Vagina (tissue), 2 donors: ENCODE results near the gene KDM4C. TPM values are rescaled to one million over a fixed set of nuclear protein-coding genes. Genes with fewer than 3 reads are reported as not detected.

Experiments used
- DNase-seq, 2 donors: peaks; one replicate each; pipeline ENCODE4 v3.0.0-alpha.2; 2017; ENCODE audit errors: extremely low spot score in 2 of 2
- H3K27ac ChIP-seq: fragments of 200-600 bp; sonication (generic); one replicate; pipeline ENCODE4 v1.5.1; 2019
- H3K27me3 ChIP-seq: fragments of 200-600 bp; sonication (generic); one replicate; pipeline ENCODE4 v1.5.1; 2019
- H3K36me3 ChIP-seq, 2 donors: fragments of 200-600 bp; sonication (generic); one replicate each; pipeline ENCODE4 v1.5.1; 2017 to 2019
- H3K4me1 ChIP-seq: fragments of 200-600 bp; sonication (generic); one replicate; pipeline ENCODE4 v1.5.1; 2019
- H3K4me3 ChIP-seq, 2 donors: fragments of 200-600 bp; sonication (generic); 1 replicate in 1 of 2; 2 replicates in 1 of 2; pipeline ENCODE4 v1.5.1; 2016 to 2019
- H3K9me3 ChIP-seq: fragments of 200-600 bp; sonication (generic); one replicate; pipeline ENCODE4 v1.5.1; 2019
- CTCF ChIP-seq, 3 experiments: fragments of 450-650 bp in 2 of 3; fragments of 200-600 bp in 1 of 3; sonication (generic) in 1 of 3; IDR thresholded peaks; one replicate each; pipeline ENCODE4 v1.5.1; 2017 to 2019; ENCODE audit warnings: antibody characterized with exemption in 3 of 3, mild to moderate bottlenecking in 2 of 3, moderate library complexity in 2 of 3
- POLR2A ChIP-seq, 2 donors: fragments of 450-650 bp; IDR thresholded peaks; one replicate each; pipeline ENCODE4 v1.6.1; 2017; ENCODE audit warnings: antibody characterized with exemption in 2 of 2, mild to moderate bottlenecking in 2 of 2, moderate library complexity in 2 of 2
- POLR2AphosphoS5 ChIP-seq, 2 donors: sonication (generic); formaldehyde crosslinking; IDR thresholded peaks; one replicate each; pipeline ENCODE4 v1.9.0; 2017; ENCODE audit warnings: antibody characterized with exemption in 2 of 2, mild to moderate bottlenecking in 2 of 2, low read depth in 1 of 2; ENCODE audit not compliant: insufficient read depth in 1 of 2
- intact Hi-C: fragments of 100-400 bp; cut with DNase I; formaldehyde crosslinking; loops from one replicate; pipeline ENCODE4 v1.15.1; 2023
- total RNA-seq: library from RNA; depleted of rRNA; stranded (reverse); fragments of >200 nt; gene quantifications from one replicate; pipeline ENCODE4 v1.2.3, GENCODE V29; 2016

Gene KDM4C
- total RNA-seq, 1 donor from 2014 or later, result 35.6 TPM

DNA sequence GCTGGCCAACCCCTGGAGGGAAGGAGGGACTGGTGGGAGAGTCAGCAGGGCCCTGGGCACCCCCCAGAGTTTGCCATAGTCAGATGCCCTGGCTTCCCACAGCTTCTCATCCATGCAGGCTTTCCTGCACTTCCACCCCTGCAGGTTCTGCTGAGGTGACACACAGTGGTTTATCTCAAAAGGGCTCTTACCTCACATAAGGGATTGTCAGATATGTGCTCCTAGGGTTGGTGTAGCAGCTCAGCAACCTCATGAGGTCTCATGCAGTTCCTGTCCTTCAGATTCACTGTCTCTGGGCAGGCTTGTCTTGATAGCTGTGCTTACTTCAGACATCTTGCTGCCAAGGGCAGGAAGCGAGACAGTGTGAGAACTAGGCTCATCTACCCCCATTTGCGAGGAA lies 143.4 kb downstream of the KDM4C start:
- H3K9me3 ChIP-seq, result no peaks in the 10 kb centered on the region
- intact Hi-C loops, result no loop called here
- H3K4me3 ChIP-seq, result no peak overlapping the region
- TF ChIP-seq POLR2AphosphoS5 (IDR thresholded peaks at IDR 0.05; ENCODE audit: insufficient read depth in 1 of 2, low read depth in 1 of 2) (no peak), POLR2A (IDR thresholded peaks at IDR 0.05) (no peak)
- H3K27ac ChIP-seq, result no peak overlapping the region
- DNase-seq, result no peak
- H3K27me3 ChIP-seq, result no peaks in the 10 kb centered on the region
- H3K36me3 ChIP-seq, result no peaks in the 10 kb centered on the region
- peaks cover 6% of the 10 kb centered on the region for H3K4me1 ChIP-seq

DNA sequence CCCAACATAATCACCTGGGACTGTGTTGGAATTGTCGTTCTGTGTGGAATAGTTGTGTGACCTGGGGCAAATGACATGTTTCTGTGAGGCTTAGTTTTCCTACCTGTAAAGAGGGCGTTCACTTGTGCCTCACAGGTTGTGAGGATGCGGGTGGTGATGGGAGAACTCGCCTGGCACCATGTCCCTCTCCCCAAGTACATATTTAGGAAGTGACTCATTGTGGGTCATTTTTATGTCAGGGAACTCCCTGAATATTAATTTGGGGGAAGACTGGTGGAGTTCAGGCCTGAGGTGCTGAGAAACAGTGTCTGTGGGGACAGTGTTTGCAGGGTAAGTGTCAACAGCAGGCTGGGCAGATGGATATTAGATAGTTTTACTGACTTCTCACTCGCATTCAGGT lies 144.7 kb downstream of the KDM4C start:
- intact Hi-C loops, result no loop called here
- peaks cover 6% of the 10 kb centered on the region for H3K4me1 ChIP-seq
- TF ChIP-seq POLR2AphosphoS5 (IDR thresholded peaks at IDR 0.05; ENCODE audit: insufficient read depth in 1 of 2, low read depth in 1 of 2) (no peak), CTCF (IDR thresholded peaks at IDR 0.05) (no peak), POLR2A (IDR thresholded peaks at IDR 0.05) (no peak)
- no peak for DNase-seq
- no peaks in the 10 kb centered on the region for H3K36me3 ChIP-seq
- no peaks in the 10 kb centered on the region for H3K27me3 ChIP-seq
- H3K27ac ChIP-seq, result no peak overlapping the region
- H3K4me3 ChIP-seq, result no peak overlapping the region
- H3K9me3 ChIP-seq, result no peaks in the 10 kb centered on the region

- TF ChIP-seq POLR2AphosphoS5 (IDR thresholded peaks at IDR 0.05; ENCODE audit: insufficient read depth in 1 of 2, low read depth in 1 of 2) (no peak), POLR2A (IDR thresholded peaks at IDR 0.05) (no peak), CTCF (IDR thresholded peaks at IDR 0.05) (no peak)
- H3K27ac ChIP-seq, result no peak overlapping the region
- H3K9me3 ChIP-seq, result no peaks in the 10 kb centered on the region
- H3K27me3 ChIP-seq, result no peaks in the 10 kb centered on the region
- intact Hi-C loops, result no loop called here
- no peak overlapping the region for H3K4me3 ChIP-seq
- DNase-seq, result no peak
- H3K36me3 ChIP-seq, result no peaks in the 10 kb centered on the region
- no peaks in the 10 kb centered on the region for H3K4me1 ChIP-seq
Observed at GRCh38 chr9:6904371-6904770, 146.6 kb downstream of the KDM4C start.

DNA sequence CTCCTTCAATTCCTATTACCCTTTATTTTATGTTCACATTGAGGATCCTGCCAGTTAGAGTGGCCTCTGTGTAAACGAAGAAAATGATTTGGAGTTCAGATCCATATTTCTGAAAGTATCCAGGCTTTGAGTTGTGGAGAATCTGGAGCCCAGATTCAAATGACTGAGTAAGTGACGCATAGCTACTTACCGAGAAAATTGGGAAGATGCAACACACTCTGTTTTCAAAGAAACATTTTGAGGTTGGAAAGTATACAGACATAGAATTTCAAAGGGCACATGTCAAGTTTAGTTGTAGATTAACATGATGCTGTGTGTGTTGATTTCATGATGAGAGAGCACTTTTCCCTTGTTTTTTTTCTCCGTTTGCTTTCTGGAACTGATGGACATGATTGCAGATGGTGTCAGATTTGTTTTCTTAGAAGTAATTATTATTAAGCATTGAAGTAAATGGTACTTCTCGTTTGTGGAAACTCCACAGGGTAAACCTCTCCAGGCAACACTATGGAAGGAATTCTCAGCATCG lies 148.1 kb downstream of the KDM4C start:
- Histone ChIP-seq H3K4me1 (no peaks in the 10 kb centered on the region), H3K9me3 (no peaks in the 10 kb centered on the region), H3K4me3 (no peak overlapping the region), H3K36me3 (no peaks in the 10 kb centered on the region), H3K27ac (no peak overlapping the region), H3K27me3 (no peaks in the 10 kb centered on the region)
- intact Hi-C loops, result no loop called here
- no peak for DNase-seq
- TF ChIP-seq POLR2A (IDR thresholded peaks at IDR 0.05), result no peak
- TF ChIP-seq CTCF (IDR thresholded peaks at IDR 0.05), result no peak
- TF ChIP-seq POLR2AphosphoS5 (IDR thresholded peaks at IDR 0.05; ENCODE audit: insufficient read depth in 1 of 2, low read depth in 1 of 2), result no peak

GRCh38 chr9:6907772-6908381 lies 150.1 kb downstream of the KDM4C start:
- H3K27ac ChIP-seq, result no peak overlapping the region
- intact Hi-C loops, result no loop called here
- H3K27me3 ChIP-seq, result no peaks in the 10 kb centered on the region
- H3K4me1 ChIP-seq, result no peaks in the 10 kb centered on the region
- H3K4me3 ChIP-seq, result no peak overlapping the region
- H3K9me3 ChIP-seq, result no peaks in the 10 kb centered on the region
- H3K36me3 ChIP-seq, result no peaks in the 10 kb centered on the region
- no peak for DNase-seq
- TF ChIP-seq POLR2A (IDR thresholded peaks at IDR 0.05) (no peak), CTCF (IDR thresholded peaks at IDR 0.05) (peak in 2 of 3 experiments; percentile 14 to 22), POLR2AphosphoS5 (IDR thresholded peaks at IDR 0.05; ENCODE audit: insufficient read depth in 1 of 2, low read depth in 1 of 2) (no peak)
